K562 (cell line): ENCODE results near the gene NCAPD2. TPM values are rescaled to one million over a fixed set of nuclear protein-coding genes. Genes with fewer than 3 reads are reported as not detected.

Experiments used
- ATAC-seq: fragments of 200-7000 bp; cut with Tn5 transposase; 3 replicates; pipeline ENCODE4 v1.9.1; 2020; ENCODE audit warnings: moderate library complexity
- BruUV-seq: library from RNA; stranded (reverse); fragments of 400-500 nt; replicated peaks from 2 replicates; lab custom pipeline; 2021; lab: Mats Ljungman, UMichigan
- CTCF ChIA-PET: fragments of 300-600 bp; formaldehyde crosslinking; extraction: SDS; loops from one replicate; lab custom pipeline; 2021; ENCODE audit warnings: low intra/inter-chr PET ratio; lab: Yijun Ruan, JAX
- POLR2A ChIA-PET: fragments of 300-600, 350-650 bp; sonication (Branson Sonifier 250); formaldehyde crosslinking; extraction: SDS; loops from one replicate; lab custom pipeline; 2021; ENCODE audit warnings: antibody characterized with exemption, inconsistent platforms; lab: Yijun Ruan, JAX
- DNase-seq, 4 experiments: peaks; one replicate each; pipeline versions ENCODE4 v3.0.0 to v3.0.0-alpha.2; 2011 to 2018; ENCODE audit warnings: low spot score in 3 of 4, mixed read lengths in 3 of 4; ENCODE audit errors: extremely low read depth in 1 of 4
- FAIRE-seq: peaks from 2 replicates; lab custom pipeline; 2011; peaks lifted over from hg19 to GRCh38; lab: Jason Lieb, UNC
- H2AFZ ChIP-seq: 2 replicates; pipeline ENCODE4 v1.6.0; 2011; ENCODE audit warnings: low read depth, low read length, control low read depth, inconsistent platforms
- H3K27ac ChIP-seq: fragments of 200-600 bp; 3 replicates; pipeline ENCODE4 v1.8.0; 2011; ENCODE audit warnings: low read depth, mild to moderate bottlenecking, control low read depth, inconsistent platforms, low read length, moderate library complexity, mixed read lengths; ENCODE audit errors: extremely low read depth
- H3K27me3 ChIP-seq, 2 experiments: fragments of 300-600 bp in 1 of 2; 2 replicates in 1 of 2; 3 replicates in 1 of 2; pipeline versions ENCODE4 v1.6.0 to v1.8.0; 2011; ENCODE audit warnings: inconsistent platforms in 2 of 2, low read length in 2 of 2, mild to moderate bottlenecking in 1 of 2, mixed read lengths in 1 of 2, moderate library complexity in 1 of 2; ENCODE audit not compliant: control insufficient read depth in 2 of 2, insufficient read depth in 2 of 2
- H3K36me3 ChIP-seq: fragments of 300-600 bp; 3 replicates; pipeline ENCODE4 v1.8.0; 2011; ENCODE audit warnings: mild to moderate bottlenecking, low read length, inconsistent platforms; ENCODE audit not compliant: control insufficient read depth, insufficient read depth
- H3K4me1 ChIP-seq, 2 experiments: fragments of 200-600 bp in 1 of 2; replicated peaks in 1 of 2; 2 replicates in 1 of 2; 3 replicates in 1 of 2; pipeline versions ENCODE4 v1.5.1 to v1.8.0; 2011; ENCODE audit warnings: inconsistent platforms in 2 of 2, low read length in 2 of 2, mild to moderate bottlenecking in 1 of 2, mixed read lengths in 1 of 2, moderate library complexity in 1 of 2; ENCODE audit not compliant: control insufficient read depth in 2 of 2, insufficient read depth in 2 of 2
- H3K4me2 ChIP-seq: 2 replicates; pipeline ENCODE4 v1.6.1; 2011; ENCODE audit warnings: low read length, control low read depth, inconsistent platforms, mixed read lengths; ENCODE audit not compliant: insufficient read depth
- H3K4me3 ChIP-seq: fragments of 200-600 bp; sonication (generic), shearing (Covaris generic); 2 replicates; pipeline ENCODE4 v1.5.1; 2016; ENCODE audit warnings: control low read depth, inconsistent platforms
- H3K79me2 ChIP-seq: fragments of 200-600 bp; 3 replicates; pipeline ENCODE4 v1.8.0; 2011; ENCODE audit warnings: low read length, inconsistent platforms; ENCODE audit not compliant: control insufficient read depth, insufficient read depth
- H3K9ac ChIP-seq, 2 experiments: 2 replicates each; pipeline versions ENCODE4 v1.6.0 to v1.6.1; 2011; ENCODE audit warnings: low read depth in 2 of 2, low read length in 2 of 2, control low read depth in 1 of 2, inconsistent platforms in 1 of 2, mild to moderate bottlenecking in 1 of 2, mixed read lengths in 1 of 2; ENCODE audit not compliant: insufficient read depth in 1 of 2
- H3K9me1 ChIP-seq: one replicate; pipeline ENCODE4 v1.6.0; 2011; ENCODE audit warnings: inconsistent platforms, mild to moderate bottlenecking, low read length, moderate library complexity; ENCODE audit not compliant: control insufficient read depth, insufficient read depth
- H3K9me3 ChIP-seq: replicated peaks from 2 replicates; pipeline ENCODE4 v1.5.1; 2011; ENCODE audit warnings: low read depth, low read length, inconsistent platforms; ENCODE audit not compliant: control insufficient read depth, insufficient read depth
- H4K20me1 ChIP-seq: replicated peaks from 2 replicates; pipeline ENCODE4 v1.6.1; 2011; ENCODE audit warnings: low read length, inconsistent platforms, mixed read lengths; ENCODE audit not compliant: control insufficient read depth, insufficient read depth
- CBFB ChIP-seq: sonication (generic); formaldehyde crosslinking; IDR thresholded peaks from 2 replicates; pipeline ENCODE4 v1.4.0; 2020; ENCODE audit warnings: mild to moderate bottlenecking, missing genetic modification reagents
- CHD1 ChIP-seq: fragments of 200-600 bp; sonication (generic); IDR thresholded peaks from one replicate; pipeline ENCODE4 v1.6.1; 2012; ENCODE audit warnings: mild to moderate bottlenecking, moderate library complexity, low read length, inconsistent platforms
- CREBBP ChIP-seq: IDR thresholded peaks from one replicate; pipeline ENCODE4 v1.6.1; 2012; ENCODE audit warnings: low read depth, mild to moderate bottlenecking, control low read depth, inconsistent platforms, low read length
- E4F1 ChIP-seq: fragments of 250-450 bp; sonication (Bioruptor Pico); IDR thresholded peaks from 2 replicates; pipeline ENCODE4 v1.5.0; 2021; ENCODE audit warnings: mild to moderate bottlenecking, borderline replicate concordance
- KAT7 ChIP-seq: sonication (generic); formaldehyde crosslinking; IDR thresholded peaks from 2 replicates; pipeline ENCODE4 v1.8.0; 2022; ENCODE audit warnings: missing genetic modification reagents, mild to moderate bottlenecking, borderline replicate concordance
- NFYB ChIP-seq: IDR thresholded peaks from 2 replicates; pipeline ENCODE4 v1.6.1; 2011; ENCODE audit warnings: mild to moderate bottlenecking, moderate library complexity; ENCODE audit not compliant: insufficient read length; ENCODE audit errors: extremely low read depth
- POLR2G ChIP-seq: fragments of 200-400 bp; formaldehyde crosslinking; IDR thresholded peaks from 2 replicates; pipeline ENCODE4 v1.6.1; 2017; ENCODE audit warnings: low read depth, mild to moderate bottlenecking, antibody characterized with exemption, low read length, moderate library complexity
- RAD21 ChIP-seq, 2 experiments: fragments of 250-450 bp in 1 of 2; fragments of 450-650 bp in 1 of 2; sonication (Bioruptor Pico) in 1 of 2; formaldehyde crosslinking in 1 of 2; IDR thresholded peaks in 1 of 2; conservative IDR thresholded peaks in 1 of 2; 2 replicates each; pipeline versions ENCODE4 v1.4.0 to v1.8.0; 2020 to 2022; ENCODE audit warnings: mild to moderate bottlenecking in 2 of 2, moderate library complexity in 1 of 2
- RBM15 ChIP-seq: fragments of 200-400 bp; formaldehyde crosslinking; IDR thresholded peaks from 2 replicates; pipeline ENCODE4 v1.6.1; 2018; ENCODE audit warnings: mild to moderate bottlenecking, low read length, moderate library complexity; ENCODE audit not compliant: insufficient read depth
- SMARCC2 ChIP-seq: fragments of 450-650 bp; IDR thresholded peaks from 2 replicates; pipeline ENCODE4 v1.6.1; 2017; ENCODE audit warnings: antibody characterized with exemption, moderate library complexity, mild to moderate bottlenecking, low read depth
- TSC22D4 ChIP-seq: fragments of 450-650 bp; IDR thresholded peaks from 2 replicates; pipeline ENCODE4 v1.6.1; 2016; ENCODE audit warnings: missing genetic modification characterization, missing biosample characterization, control low read depth
- ZNF12 ChIP-seq: sonication (generic); formaldehyde crosslinking; IDR thresholded peaks from 2 replicates; pipeline ENCODE4 v1.4.0; 2020; ENCODE audit warnings: mild to moderate bottlenecking, missing genetic modification reagents
- ZNF324 ChIP-seq: fragments of 250-450 bp; sonication (Bioruptor Pico); IDR thresholded peaks from 2 replicates; pipeline ENCODE4 v1.4.0; 2020; ENCODE audit warnings: mild to moderate bottlenecking
- WGBS: fragments of 100-300 bp; shearing (Covaris generic); methylation state at CpG from one replicate; pipeline ENCODE4 v1.1.6; 2016; ENCODE audit warnings: low coverage, mixed read lengths; ENCODE audit not compliant: insufficient coverage; ENCODE audit errors: missing lambda C conversion rate; 5-methylcytosine and 5-hydroxymethylcytosine counted together
- in situ Hi-C: fragments of 300-500 bp; cut with MboI; formaldehyde crosslinking; loops from 4 replicates; pipeline ENCODE4 v1.15.0; 2018; ENCODE audit warnings: inconsistent platforms, mixed read lengths
- intact Hi-C: fragments of 100-400 bp; cut with micrococcal nuclease; formaldehyde crosslinking; loops from 2 replicates; pipeline ENCODE4 v1.14.2; 2022
- polyA plus RNA-seq, 8 experiments: library from polyadenylated mRNA; depleted of rRNA in 4 of 8; stranded (reverse) in 5 of 8; unstranded in 3 of 8; fragments of >200 nt; fragmentation: Nextera tagmentation in 2 of 8; fragmentation: Illumina TruSeq in 1 of 8; extraction: Ambion mirVana in 2 of 8; extraction: Trizol in 1 of 8; gene quantifications; 2 replicates each; pipeline versions ENCODE4 v1.2.1 to v1.2.3, GENCODE V29; 2011 to 2014; ENCODE audit warnings: inconsistent platforms in 1 of 8, missing spikeins in 1 of 8
- total RNA-seq, 7 experiments: library from RNA; depleted of rRNA in 6 of 7; stranded (reverse); fragments of >200 nt in 6 of 7; fragmentation: Illumina TruSeq in 2 of 7; extraction: Trizol in 2 of 7; gene quantifications; 2 replicates each; pipeline versions ENCODE4 v1.2.1 to v1.2.3, GENCODE V29; 2011 to 2021; ENCODE audit warnings: low replicate concordance in 1 of 7
- TF ChIP-seq, protein P1 (sequence below): fragments of 250-450 bp; sonication (Bioruptor Pico); IDR thresholded peaks from 2 replicates; pipeline ENCODE4 v1.8.0; 2021; ENCODE audit warnings: borderline replicate concordance, mild to moderate bottlenecking, moderate library complexity; ENCODE audit not compliant: poor library complexity, severe bottlenecking

Gene NCAPD2
- total and polyA plus RNA-seq, 9 of the 15 experiments (the other 6 are each of a cell fraction or from before 2014, with no cell fraction given) = 16.9 to 93.7 (median 68.3) TPM

DNA sequence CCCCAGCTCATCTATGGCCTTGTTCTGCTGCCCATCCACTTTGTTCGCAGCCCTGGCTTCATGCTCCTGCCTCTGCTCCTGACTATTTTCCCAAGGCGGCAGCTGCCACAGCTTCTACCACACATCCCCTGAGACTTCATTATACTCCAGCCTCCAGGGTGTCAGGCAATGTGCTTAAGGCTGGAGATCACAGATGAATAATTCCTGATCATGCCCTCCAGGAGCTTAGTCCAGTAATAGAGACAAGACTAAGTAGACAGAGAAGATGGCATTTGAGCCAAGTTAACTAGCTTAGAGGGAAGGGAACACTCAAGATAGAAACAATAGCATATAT lies 34.9 kb upstream of the NCAPD2 start:
- POLR2A ChIA-PET = interaction anchor here (0.9 to 1.8 kb wide), 5 partner anchors 9 to 80 kb away, joined by 3 to 4 read pairs (median 4); partner anchors contain the start of gene VAMP1

GRCh38 chr12:6460751-6461371 lies 33.0 kb upstream of the NCAPD2 start:
- ChIA-PET CTCF (no interaction called here), POLR2A (interaction anchor here (1.1 to 2.4 kb wide), 2 partner anchors 9 kb away, joined by 4 to 12 read pairs; partner anchors contain the start of genes TAPBPL and VAMP1)
- in situ Hi-C loops (loop anchor here (5.0 to 25.0 kb wide), 2 partner anchors 39 to 399 kb away; no protein-coding TSS in a partner anchor), intact Hi-C loops (no loop called here)
- DNase-seq (no peak), ATAC-seq (no peak), FAIRE-seq (no peak)
- no peaks in the 10 kb centered on the region for H3K9me3 ChIP-seq
- H3K9ac ChIP-seq = no peak overlapping the region
- no peaks in the 10 kb centered on the region for H3K9me1 ChIP-seq
- no peaks in the 10 kb centered on the region for H3K27me3 ChIP-seq
- BruUV-seq = no TSS peak
- no peaks in the 10 kb centered on the region for H4K20me1 ChIP-seq
- H3K4me3 ChIP-seq = no peak overlapping the region
- H3K79me2 ChIP-seq = no peaks in the 10 kb centered on the region
- H3K4me2 ChIP-seq = no peak overlapping the region
- H2AFZ ChIP-seq = no peak overlapping the region
- H3K27ac ChIP-seq = no peak overlapping the region
- WGBS = 65% methylated on average over 5 of the region's 10 CpGs
- no peaks in the 10 kb centered on the region; a peak in 1 of 5 replicates for H3K4me1 ChIP-seq
- H3K36me3 ChIP-seq = peaks cover 14% of the 10 kb centered on the region; the same call in 2 of the 3 replicates
- no peak for TF ChIP-seq E4F1 (CRISPR knock-in tag)
- TF ChIP-seq RAD21 (CRISPR knock-in tag; conservative IDR thresholded peaks at IDR 0.05 in 1 of 2, IDR thresholded peaks at IDR 0.05 in 1 of 2) = no peak
- TF ChIP-seq NFYB = no peak
- no peak for TF ChIP-seq SMARCC2
- TF ChIP-seq KAT7 (CRISPR knock-in tag) = no peak
- TF ChIP-seq POLR2G = no peak
- no peak for TF ChIP-seq TSC22D4 (tag)
- no peak for TF ChIP-seq RBM15
- TF ChIP-seq ZNF12 (CRISPR knock-in tag) = no peak

More for the DNA sequence above, 34.9 kb upstream of the NCAPD2 start:
- 0 out of 3 replicates have a peak, but pooled peaks cover 5% of the 10 kb centered on the region for H3K36me3 ChIP-seq
- H3K4me2 ChIP-seq = no peak overlapping the region
- 50% methylated on average over 1 of the region's 2 CpGs for WGBS
- no peaks in the 10 kb centered on the region for H4K20me1 ChIP-seq
- in situ Hi-C loops (loop anchor here (25.0 kb wide), 1 partner anchor 397 kb away; no protein-coding TSS in a partner anchor), intact Hi-C loops (no loop called here)
- peak overlapping the region in 1 of 2 experiments; percentile 26; a peak in 1 of 4 replicates for H3K9ac ChIP-seq
- no peak for ATAC-seq
- H3K9me3 ChIP-seq = no peaks in the 10 kb centered on the region
- H3K27ac ChIP-seq = no peak overlapping the region
- no peaks in the 10 kb centered on the region for H3K27me3 ChIP-seq
- H3K9me1 ChIP-seq = no peaks in the 10 kb centered on the region
- FAIRE-seq = no peak
- H3K4me3 ChIP-seq = no peak overlapping the region
- H3K4me1 ChIP-seq = no peaks in the 10 kb centered on the region
- DNase-seq = no peak
- H3K79me2 ChIP-seq = no peaks in the 10 kb centered on the region
- BruUV-seq = no TSS peak
- CTCF ChIA-PET = no interaction called here
- no peak overlapping the region for H2AFZ ChIP-seq
- TF ChIP-seq CREBBP (no peak), CBFB (CRISPR knock-in tag) (no peak), ZNF324 (CRISPR knock-in tag) (no peak), CHD1 (no peak)
- TF ChIP-seq, protein P1, sequence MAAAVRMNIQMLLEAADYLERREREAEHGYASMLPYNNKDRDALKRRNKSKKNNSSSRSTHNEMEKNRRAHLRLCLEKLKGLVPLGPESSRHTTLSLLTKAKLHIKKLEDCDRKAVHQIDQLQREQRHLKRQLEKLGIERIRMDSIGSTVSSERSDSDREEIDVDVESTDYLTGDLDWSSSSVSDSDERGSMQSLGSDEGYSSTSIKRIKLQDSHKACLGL (CRISPR knock-in tag) = no peak
- TF ChIP-seq, all 486 proteins: peak for 0
